SJCRH30 (cell line): Measurements from ENCODE around the gene TBC1D13. TPM values are rescaled to one million over a fixed set of nuclear protein-coding genes. Genes with fewer than 3 reads are reported as not detected.
"Not testable (repeated sequence)": the region's sequence is repeated elsewhere in the genome, so short reads cannot be mapped to it uniquely, and the experiment has no call there.

Experiments
- DNase-seq, 2 experiments: peaks; one replicate each; pipeline ENCODE4 v3.0.0-alpha.2; 2015 to 2020
- H3K27ac ChIP-seq: fragments of 250-450 bp; sonication (Bioruptor Pico); 2 replicates; pipeline ENCODE4 v1.5.1; 2020; ENCODE audit warnings: mild to moderate bottlenecking, moderate library complexity
- H3K27me3 ChIP-seq: fragments of 250-450 bp; sonication (Bioruptor Pico); 2 replicates; pipeline ENCODE4 v1.5.1; 2020; ENCODE audit warnings: mild to moderate bottlenecking, moderate library complexity
- H3K36me3 ChIP-seq: fragments of 250-450 bp; sonication (Bioruptor Pico); 2 replicates; pipeline ENCODE4 v1.5.1; 2020; ENCODE audit warnings: mild to moderate bottlenecking, moderate library complexity
- H3K4me1 ChIP-seq: fragments of 250-450 bp; sonication (Bioruptor Pico); 2 replicates; pipeline ENCODE4 v1.5.1; 2020; ENCODE audit warnings: mild to moderate bottlenecking, moderate library complexity
- H3K4me3 ChIP-seq: fragments of 250-450 bp; sonication (Bioruptor Pico); 2 replicates; pipeline ENCODE4 v1.5.1; 2020; ENCODE audit warnings: mild to moderate bottlenecking, moderate library complexity
- H3K9me3 ChIP-seq: fragments of 250-450 bp; sonication (Bioruptor Pico); replicated peaks from 2 replicates; pipeline ENCODE4 v1.5.1; 2020; ENCODE audit warnings: mild to moderate bottlenecking, moderate library complexity
- total RNA-seq: library from RNA; depleted of rRNA; stranded (reverse); fragments of >200 nt; shearing (Covaris generic); gene quantifications from 2 replicates; pipeline ENCODE4 v1.2.3, GENCODE V29; 2014

TBC1D13 gene
- total RNA-seq, 1 experiment from 2014 or later, result 21.3 TPM

DNA sequence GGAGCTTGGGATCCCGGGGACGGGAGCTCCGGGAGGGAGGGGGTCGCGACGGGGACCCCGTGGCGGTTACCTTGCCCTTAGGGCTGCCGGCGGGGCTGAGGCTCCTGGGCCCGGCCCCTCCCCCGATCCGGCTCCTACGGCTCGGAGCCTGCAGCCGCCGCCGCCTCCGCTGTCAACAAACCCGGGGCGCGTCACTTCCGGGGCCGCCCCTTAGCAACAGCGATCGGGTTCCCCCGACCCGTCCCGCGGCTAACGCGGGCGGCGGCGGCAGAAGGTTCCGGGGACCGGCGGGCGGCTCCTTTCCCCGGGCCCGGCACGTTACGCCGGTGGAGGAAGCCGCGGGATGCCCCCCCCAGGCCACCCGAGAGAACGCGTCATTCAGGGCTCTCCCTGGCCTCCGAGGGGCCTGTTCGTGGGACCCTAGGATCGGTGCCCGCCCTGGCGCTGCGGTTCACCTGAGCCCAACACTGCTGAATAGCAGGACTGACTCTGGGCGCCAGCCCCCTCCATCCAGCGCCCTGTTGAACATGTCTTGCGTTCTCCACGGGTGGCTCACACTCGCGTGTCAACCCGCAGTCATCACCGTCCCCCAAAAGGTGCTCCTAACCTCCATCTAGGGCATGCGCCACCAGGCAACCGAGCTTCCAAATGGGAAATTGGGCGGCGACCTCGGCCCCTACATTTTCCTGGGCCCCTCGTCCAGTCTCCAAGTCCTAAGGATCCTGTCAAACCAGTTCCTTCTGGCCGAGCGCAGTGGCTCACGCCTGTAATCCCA lies 15.1 kb upstream of the TBC1D13 start, which contains the start of gene ZER1:
Gene ZER1, minus strand, starts transcription at position 183 of the 775 bp plus-strand sequence. CDS start 16,362 bp downstream, outside the sequence.
- peak; percentile 91 to 93 for DNase-seq
- peaks cover 6% of the 10 kb centered on the region; the same call in 1 of the 2 replicates for H3K9me3 ChIP-seq
- no peaks in the 10 kb centered on the region for H3K4me1 ChIP-seq
- no peaks in the 10 kb centered on the region for H3K27me3 ChIP-seq
- H3K27ac ChIP-seq, result peak within 1 kb of the TSS; percentile 52
- H3K4me3 ChIP-seq, result peak within 1 kb of the TSS; percentile 79
- H3K36me3 ChIP-seq, result no peaks in the 10 kb centered on the region

DNA sequence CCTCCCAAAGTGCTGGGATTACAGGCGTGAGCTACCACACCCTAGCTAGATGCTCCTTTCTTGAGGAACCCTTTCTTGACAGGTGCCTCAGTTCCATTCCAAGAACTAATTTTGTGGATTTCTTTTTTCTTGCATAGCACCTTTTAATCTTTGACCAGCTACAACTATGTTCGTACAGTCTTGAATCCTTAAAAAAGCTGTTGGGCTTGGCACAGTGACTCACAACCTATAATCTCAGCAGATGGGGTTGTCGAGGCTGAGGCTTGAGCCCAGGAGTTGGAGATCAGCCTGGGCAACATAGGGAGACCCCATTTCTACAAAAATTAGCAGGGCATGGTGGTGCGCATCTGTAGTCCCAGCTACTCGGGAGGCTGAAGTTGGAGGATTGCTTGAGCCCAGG lies 14.0 kb upstream of the TBC1D13 start:
- no peak overlapping the region for H3K4me3 ChIP-seq
- no peak overlapping the region for H3K27ac ChIP-seq
- DNase-seq, result no peak
- H3K9me3 ChIP-seq, result peaks cover 9% of the 10 kb centered on the region
- no peaks in the 10 kb centered on the region for H3K36me3 ChIP-seq
- H3K27me3 ChIP-seq, result no peaks in the 10 kb centered on the region
- no peaks in the 10 kb centered on the region for H3K4me1 ChIP-seq

DNA sequence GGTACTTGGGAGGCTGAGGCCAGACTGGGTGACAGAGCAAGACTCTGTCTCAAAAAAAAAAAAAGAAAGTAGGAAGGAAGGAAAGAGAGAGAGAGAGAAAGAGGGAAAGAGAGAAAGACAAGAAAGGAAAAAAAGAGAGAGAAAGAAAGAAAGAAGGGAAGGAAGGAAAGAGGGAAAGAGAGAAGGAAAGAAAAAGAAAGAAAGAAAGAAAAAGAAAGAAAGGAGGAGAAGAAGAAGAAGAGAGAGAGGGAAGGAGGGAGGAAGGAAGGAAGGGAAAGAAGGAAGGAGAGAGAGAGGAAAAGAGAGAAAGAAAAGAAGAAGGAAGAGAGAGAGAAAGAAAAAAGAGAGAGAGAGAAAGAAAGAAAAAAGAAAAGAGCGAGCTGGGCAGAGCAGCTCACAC lies 12.2 kb upstream of the TBC1D13 start:
- H3K9me3 ChIP-seq, result peaks cover 9% of the 10 kb centered on the region
- H3K36me3 ChIP-seq, result no peaks in the 10 kb centered on the region
- DNase-seq, result no peak
- H3K27ac ChIP-seq, result no peak overlapping the region
- no peaks in the 10 kb centered on the region for H3K4me1 ChIP-seq
- no peaks in the 10 kb centered on the region for H3K27me3 ChIP-seq
- no peak overlapping the region for H3K4me3 ChIP-seq

DNA sequence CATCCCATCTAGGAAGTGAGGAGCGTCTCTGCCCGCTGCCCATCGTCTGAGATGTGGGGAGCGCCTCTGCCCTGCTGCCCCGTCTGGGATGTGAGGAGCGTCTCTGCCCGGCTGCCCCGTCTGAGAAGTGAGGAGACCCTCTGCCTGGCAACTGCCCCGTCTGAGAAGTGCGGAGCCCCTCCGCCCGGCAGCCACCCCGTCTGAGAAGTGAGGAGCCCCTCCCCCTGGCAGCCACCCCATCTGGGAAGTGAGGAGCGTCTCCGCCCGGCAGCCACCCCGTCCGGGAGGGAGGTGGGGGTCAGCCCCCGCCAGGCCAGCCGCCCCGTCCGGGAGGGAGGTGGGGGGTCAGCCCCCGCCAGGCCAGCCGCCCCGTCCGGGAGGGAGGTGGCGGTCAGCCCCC lies 7.0 kb upstream of the TBC1D13 start:
- not testable (repeated sequence) for DNase-seq, H3K36me3 ChIP-seq, H3K27ac ChIP-seq, H3K27me3 ChIP-seq, H3K4me3 ChIP-seq
- H3K9me3 ChIP-seq, result peaks cover 20% of the 10 kb centered on the region
- peaks cover 12% of the 10 kb centered on the region for H3K4me1 ChIP-seq

DNA sequence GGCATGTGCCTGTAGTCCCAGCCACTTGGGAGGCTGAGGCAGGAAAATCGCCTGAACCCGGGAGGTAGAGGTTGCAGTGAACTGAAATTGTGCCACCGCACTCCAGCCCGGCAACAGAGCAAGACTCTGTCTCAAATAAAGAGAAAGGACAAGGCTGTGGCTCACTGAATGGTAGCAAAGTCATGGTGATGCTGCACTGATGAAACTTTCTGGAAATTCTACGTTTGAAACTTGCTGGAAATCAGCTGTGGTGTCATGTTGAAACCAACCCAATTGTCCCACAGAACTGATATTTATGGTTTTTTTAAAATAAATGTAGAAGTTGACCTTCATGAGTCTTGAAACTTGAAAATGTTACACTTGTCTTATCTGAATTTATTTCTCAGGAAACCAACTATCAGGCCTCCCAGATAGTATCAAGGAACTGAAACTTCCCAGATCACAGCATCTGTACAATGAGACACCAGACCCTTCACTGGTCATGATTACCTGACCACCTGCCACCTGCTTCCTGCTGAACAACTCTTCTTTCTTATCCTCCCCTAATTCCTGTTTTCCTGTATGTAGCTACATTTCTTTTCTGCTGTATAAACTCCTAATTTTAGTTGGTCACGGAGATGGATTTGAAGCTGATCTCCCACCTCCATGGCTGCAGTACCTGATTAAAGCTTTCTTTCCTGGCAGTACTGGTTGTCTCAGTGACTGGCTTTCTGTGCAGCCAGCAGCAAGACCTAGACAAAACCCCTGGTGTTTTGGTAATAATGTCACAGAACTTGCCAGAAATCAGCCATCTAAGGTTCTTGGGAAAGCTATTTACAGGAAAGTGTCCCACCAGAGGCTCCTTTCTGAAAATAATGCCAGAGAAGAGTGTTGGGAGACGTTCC lies 5.6 kb upstream of the TBC1D13 start:
- Histone ChIP-seq H3K4me1 (peaks cover 12% of the 10 kb centered on the region), H3K36me3 (no peaks in the 10 kb centered on the region), H3K27me3 (no peaks in the 10 kb centered on the region), H3K27ac (no peak overlapping the region), H3K9me3 (peaks cover 14% of the 10 kb centered on the region), H3K4me3 (no peak overlapping the region)
- DNase-seq, result no peak

DNA sequence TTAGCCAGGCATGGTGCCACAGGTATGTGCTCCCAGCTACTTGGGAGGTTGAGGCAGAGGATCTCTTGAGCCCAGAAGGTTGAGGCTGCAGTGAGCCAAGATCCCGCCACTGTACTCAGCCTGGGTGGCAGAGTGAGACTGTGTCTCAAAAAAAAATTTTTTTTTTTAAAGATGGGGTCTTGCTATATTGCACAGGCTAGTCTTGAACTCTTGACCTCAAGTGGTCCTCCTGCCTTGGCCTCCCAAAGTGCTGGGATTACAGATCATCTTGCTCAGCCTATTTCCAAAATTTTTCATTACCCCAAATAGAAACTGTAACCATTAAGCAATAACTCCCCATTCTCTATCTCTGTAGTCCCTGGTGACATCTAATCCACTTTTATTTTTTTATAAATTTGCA lies 4.4 kb upstream of the TBC1D13 start:
- H3K9me3 ChIP-seq, result peaks cover 12% of the 10 kb centered on the region
- H3K27ac ChIP-seq, result peak overlapping the region; percentile 75

DNA sequence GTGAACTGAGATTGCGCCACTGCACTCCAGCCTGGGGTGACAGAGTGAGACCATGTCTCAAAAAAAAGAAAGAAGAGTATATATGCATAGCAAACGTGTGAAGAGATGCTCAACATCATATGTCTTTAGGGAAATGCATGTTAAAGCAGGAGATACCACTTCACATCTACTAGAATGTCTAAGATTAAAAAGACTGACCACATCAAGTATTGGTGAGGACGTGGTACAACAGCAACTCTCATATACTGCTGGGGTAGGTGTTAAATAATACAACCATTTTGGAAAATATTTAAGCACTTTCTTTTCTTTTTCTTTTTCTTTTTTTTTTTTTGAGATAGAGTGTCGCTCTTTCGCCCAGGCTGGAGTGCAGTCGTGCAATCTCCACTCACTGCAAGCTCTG lies 1.6 kb upstream of the TBC1D13 start:
- Histone ChIP-seq H3K9me3 (peaks cover 11% of the 10 kb centered on the region), H3K27ac (no peak overlapping the region), H3K36me3 (peaks cover 5% of the 10 kb centered on the region), H3K4me3 (no peak overlapping the region), H3K4me1 (peaks cover 12% of the 10 kb centered on the region), H3K27me3 (no peaks in the 10 kb centered on the region)
- no peak for DNase-seq

More for the DNA sequence above, 4.4 kb upstream of the TBC1D13 start:
- DNase-seq, result no peak
- Histone ChIP-seq H3K4me3 (no peak overlapping the region), H3K4me1 (peaks cover 12% of the 10 kb centered on the region), H3K36me3 (no peaks in the 10 kb centered on the region), H3K27me3 (no peaks in the 10 kb centered on the region)

DNA sequence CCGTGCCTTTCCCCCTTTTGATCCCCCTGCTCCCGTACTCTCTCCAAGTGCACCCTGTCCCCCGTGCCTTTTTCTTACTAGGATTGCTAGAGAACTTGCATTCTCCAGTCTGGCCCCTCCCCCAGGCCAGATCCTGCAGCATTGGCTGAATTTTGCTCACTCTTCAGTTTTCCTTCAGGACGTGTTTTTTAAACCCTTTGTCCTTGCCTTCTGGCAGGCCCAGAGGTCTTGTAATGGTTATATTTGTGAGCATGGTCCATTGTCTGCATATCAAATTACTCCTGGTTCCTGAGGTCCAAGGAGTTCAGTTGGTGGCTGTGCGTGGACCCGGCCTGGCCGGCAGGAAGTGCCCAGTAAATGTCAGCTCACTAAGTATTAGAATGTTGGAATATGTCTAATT lies 606 bp downstream of the TBC1D13 start:
- H3K9me3 ChIP-seq, result no peaks in the 10 kb centered on the region
- no peaks in the 10 kb centered on the region for H3K27me3 ChIP-seq
- H3K4me1 ChIP-seq, result peaks cover 12% of the 10 kb centered on the region
- no peak overlapping the region for H3K27ac ChIP-seq
- peak overlapping the region; percentile 96 for H3K4me3 ChIP-seq
- peak in 1 of 2 experiments; percentile 23 for DNase-seq
- peaks cover 10% of the 10 kb centered on the region for H3K36me3 ChIP-seq

DNA sequence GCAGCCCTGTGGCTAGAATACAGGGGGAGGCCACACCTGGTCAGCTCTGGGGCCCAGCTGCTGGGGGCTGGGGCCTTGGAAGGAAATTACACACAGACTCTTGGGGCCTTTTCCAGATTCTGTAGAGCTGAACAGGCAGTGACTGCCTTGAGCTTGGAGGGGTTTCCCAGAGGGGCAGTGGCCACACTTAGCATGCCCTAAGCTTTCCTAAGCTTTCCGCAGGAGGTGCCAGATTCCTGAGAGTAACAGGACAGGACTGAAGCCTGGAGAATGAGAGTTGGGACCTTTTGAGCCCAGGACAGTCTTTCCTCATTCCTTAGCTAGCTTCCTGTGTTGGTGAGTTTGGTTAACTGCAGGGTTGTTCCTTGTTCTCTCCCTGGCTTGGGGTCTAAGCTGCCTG lies 1.4 kb downstream of the TBC1D13 start:
- peaks cover 10% of the 10 kb centered on the region for H3K36me3 ChIP-seq
- H3K9me3 ChIP-seq, result no peaks in the 10 kb centered on the region
- DNase-seq, result no peak
- H3K4me1 ChIP-seq, result peaks cover 6% of the 10 kb centered on the region
- H3K4me3 ChIP-seq, result no peak overlapping the region
- no peaks in the 10 kb centered on the region for H3K27me3 ChIP-seq
- H3K27ac ChIP-seq, result no peak overlapping the region

DNA sequence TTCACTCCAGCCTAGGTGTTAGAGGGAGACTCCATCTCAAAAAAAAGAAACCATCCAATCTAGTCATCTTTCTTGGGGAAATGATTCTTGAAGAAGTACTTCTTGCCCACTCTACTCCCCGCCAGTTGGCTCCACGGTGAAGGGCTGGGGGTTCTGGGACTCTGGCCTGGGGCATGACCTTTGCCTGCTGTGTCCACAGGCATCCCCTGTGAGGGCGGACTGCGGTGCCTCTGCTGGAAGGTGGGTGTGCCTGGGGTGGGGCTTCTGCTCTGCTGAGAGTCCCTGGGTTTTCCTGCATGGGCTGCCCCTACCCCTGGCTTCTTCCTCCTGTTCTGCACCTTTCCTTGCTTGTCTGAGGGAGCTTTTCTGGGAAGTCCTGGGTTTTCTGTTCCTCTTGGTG lies 3.5 kb downstream of the TBC1D13 start:
- no peaks in the 10 kb centered on the region for H3K9me3 ChIP-seq
- H3K27me3 ChIP-seq, result no peaks in the 10 kb centered on the region
- no peak overlapping the region for H3K27ac ChIP-seq
- no peak overlapping the region for H3K4me3 ChIP-seq
- no peak for DNase-seq
- no peaks in the 10 kb centered on the region for H3K4me1 ChIP-seq
- peaks cover 14% of the 10 kb centered on the region for H3K36me3 ChIP-seq

DNA sequence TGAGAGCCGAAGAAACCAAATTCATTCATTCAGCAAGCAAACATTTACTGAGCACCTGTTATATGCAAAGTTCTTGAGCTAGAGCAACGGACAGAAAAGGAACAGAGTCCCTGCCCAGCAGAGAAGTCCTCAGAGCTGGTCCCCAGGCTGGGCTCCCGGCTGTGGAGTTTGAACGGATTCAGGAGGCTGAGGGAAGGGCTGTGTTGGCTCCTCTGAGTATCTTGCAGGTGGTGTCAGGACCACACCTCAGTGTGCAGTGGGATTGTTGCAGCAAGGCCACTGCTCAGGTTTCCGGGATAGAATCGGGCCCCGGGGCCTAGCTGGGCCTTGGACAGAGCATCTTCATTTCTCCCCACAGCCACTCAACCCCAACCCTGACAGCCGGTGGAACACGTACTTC lies 5.1 kb downstream of the TBC1D13 start:
- H3K4me1 ChIP-seq, result no peaks in the 10 kb centered on the region
- H3K27me3 ChIP-seq, result no peaks in the 10 kb centered on the region
- peaks cover 27% of the 10 kb centered on the region for H3K36me3 ChIP-seq
- H3K27ac ChIP-seq, result no peak overlapping the region
- H3K9me3 ChIP-seq, result no peaks in the 10 kb centered on the region
- no peak for DNase-seq
- no peak overlapping the region for H3K4me3 ChIP-seq

DNA sequence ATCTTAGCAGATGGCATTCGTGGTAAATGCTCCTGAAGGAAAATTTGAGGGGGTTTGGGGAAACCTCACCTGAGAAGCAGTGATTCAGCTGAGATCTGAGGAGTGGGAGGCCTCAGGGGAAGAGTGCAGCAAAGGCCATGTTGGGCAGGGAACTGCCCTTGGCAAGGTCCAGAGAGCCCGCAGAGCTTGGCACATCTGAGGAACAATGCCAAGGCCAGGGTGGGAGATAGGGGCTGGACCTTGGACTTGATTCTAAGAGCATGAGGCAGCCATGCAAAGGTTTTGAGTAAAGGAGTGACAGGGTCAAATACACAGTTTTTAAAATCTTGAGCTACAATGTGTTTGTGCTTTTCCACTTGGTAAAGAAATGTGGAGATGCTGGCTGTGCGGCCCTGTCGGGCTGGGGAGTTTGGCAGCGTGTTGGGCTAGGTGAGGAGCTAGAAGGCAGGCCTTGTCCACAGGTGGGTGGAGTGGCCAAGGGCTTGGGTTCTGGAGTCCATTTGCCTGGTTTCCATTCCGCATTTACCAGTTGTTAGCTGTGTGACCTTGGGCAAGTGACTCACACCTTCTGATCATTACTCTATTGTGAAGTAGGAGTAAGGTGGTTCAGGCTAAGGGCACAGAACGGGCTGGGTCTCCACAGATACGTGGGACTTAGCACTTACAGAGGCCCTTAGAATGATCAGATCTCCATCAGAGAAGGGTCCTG lies 6.1 kb downstream of the TBC1D13 start:
- H3K4me3 ChIP-seq, result no peak overlapping the region
- H3K27me3 ChIP-seq, result no peaks in the 10 kb centered on the region
- H3K9me3 ChIP-seq, result no peaks in the 10 kb centered on the region
- H3K36me3 ChIP-seq, result peaks cover 35% of the 10 kb centered on the region
- no peaks in the 10 kb centered on the region for H3K4me1 ChIP-seq
- no peak overlapping the region for H3K27ac ChIP-seq
- no peak for DNase-seq

DNA sequence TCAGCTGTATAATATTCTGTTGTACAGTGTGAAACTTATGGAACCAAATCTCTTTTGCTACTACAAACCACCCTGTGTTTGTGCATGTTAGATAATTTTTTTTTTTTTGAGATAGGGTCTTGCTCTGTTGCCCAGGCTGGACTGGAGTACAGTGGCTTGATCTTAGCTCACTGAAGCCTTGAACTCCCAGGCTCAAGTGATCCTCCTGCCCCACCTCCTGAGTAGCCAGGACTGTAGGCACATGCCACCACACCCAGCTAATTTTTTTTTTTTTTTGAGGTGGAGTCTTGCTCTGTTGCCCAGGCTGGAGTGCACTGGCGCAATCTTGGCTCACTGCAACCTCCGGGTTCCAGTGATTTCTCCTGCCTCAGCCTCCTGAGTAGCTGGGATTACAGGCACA lies 7.9 kb downstream of the TBC1D13 start:
- DNase-seq, result not testable (repeated sequence)
- H3K36me3 ChIP-seq, result peaks cover 47% of the 10 kb centered on the region

DNA sequence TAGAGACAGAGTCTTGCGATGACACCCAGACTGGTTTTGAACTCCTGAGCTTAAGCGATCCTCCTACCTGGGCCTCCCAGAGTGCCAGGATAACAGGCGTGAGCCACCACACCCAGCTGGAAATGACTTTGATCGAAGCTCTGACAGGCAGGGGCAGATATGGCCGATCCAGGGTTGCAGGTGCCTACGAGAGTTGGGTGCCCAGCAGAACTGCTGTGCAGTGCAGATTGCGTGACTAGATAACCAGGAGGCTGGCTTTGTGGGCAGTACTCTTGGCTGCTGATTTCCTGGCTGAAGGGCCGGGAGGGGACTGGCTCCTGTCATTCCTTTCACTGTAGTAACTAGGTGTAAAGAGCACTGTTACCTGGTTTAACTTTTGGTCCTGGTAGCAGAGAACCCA lies 11.8 kb downstream of the TBC1D13 start:
- peaks cover 66% of the 10 kb centered on the region for H3K36me3 ChIP-seq
- no peak for DNase-seq
- no peak overlapping the region for H3K27ac ChIP-seq
- no peak overlapping the region for H3K4me3 ChIP-seq
- H3K27me3 ChIP-seq, result no peaks in the 10 kb centered on the region
- H3K4me1 ChIP-seq, result no peaks in the 10 kb centered on the region
- H3K9me3 ChIP-seq, result no peaks in the 10 kb centered on the region

More for the DNA sequence above, 7.9 kb downstream of the TBC1D13 start:
- H3K27ac ChIP-seq, H3K4me3 ChIP-seq, H3K27me3 ChIP-seq, H3K9me3 ChIP-seq, H3K4me1 ChIP-seq: not testable (repeated sequence)

DNA sequence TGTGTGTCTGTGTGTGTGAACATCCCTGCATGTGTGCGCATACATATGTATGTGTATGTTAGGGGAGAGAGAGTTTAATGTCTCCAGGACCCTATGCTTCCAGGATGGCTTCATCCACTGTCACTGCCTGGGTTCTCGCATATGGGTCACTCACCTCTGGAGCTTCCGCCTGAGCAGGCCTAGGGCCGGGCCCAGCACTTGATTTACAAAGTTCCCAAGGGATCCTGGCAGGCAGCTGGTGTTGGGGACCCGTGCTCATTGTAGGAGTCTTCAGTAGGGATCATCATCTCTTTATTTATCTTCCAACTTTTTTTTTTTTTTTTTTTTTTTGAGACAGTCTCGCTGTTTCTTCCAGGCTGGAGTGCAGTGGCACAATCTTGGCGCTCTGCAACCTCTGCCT lies 13.0 kb downstream of the TBC1D13 start:
- no peaks in the 10 kb centered on the region for H3K27me3 ChIP-seq
- peaks cover 69% of the 10 kb centered on the region for H3K36me3 ChIP-seq
- no peak for DNase-seq
- H3K27ac ChIP-seq, result no peak overlapping the region
- H3K4me3 ChIP-seq, result no peak overlapping the region
- H3K4me1 ChIP-seq, result no peaks in the 10 kb centered on the region
- no peaks in the 10 kb centered on the region for H3K9me3 ChIP-seq
